K562 (cell line): ENCODE data around the gene PDCL3. TPM values are rescaled to one million over a fixed set of nuclear protein-coding genes. Genes with fewer than 3 reads are reported as not detected.

Experiments used
- ATAC-seq: fragments of 200-7000 bp; cut with Tn5 transposase; 3 replicates; pipeline ENCODE4 v1.9.1; 2020; ENCODE audit warnings: moderate library complexity
- BruUV-seq: library from RNA; stranded (reverse); fragments of 400-500 nt; replicated peaks from 2 replicates; lab custom pipeline; 2021; lab: Mats Ljungman, UMichigan
- CTCF ChIA-PET: fragments of 300-600 bp; formaldehyde crosslinking; extraction: SDS; loops from one replicate; lab custom pipeline; 2021; ENCODE audit warnings: low intra/inter-chr PET ratio; lab: Yijun Ruan, JAX
- POLR2A ChIA-PET: fragments of 300-600, 350-650 bp; sonication (Branson Sonifier 250); formaldehyde crosslinking; extraction: SDS; loops from one replicate; lab custom pipeline; 2021; ENCODE audit warnings: antibody characterized with exemption, inconsistent platforms; lab: Yijun Ruan, JAX
- DNase-seq, 4 experiments: peaks; one replicate each; pipeline versions ENCODE4 v3.0.0 to v3.0.0-alpha.2; 2011 to 2018; ENCODE audit warnings: low spot score in 3 of 4, mixed read lengths in 3 of 4; ENCODE audit errors: extremely low read depth in 1 of 4
- FAIRE-seq: peaks from 2 replicates; lab custom pipeline; 2011; peaks lifted over from hg19 to GRCh38; lab: Jason Lieb, UNC
- H2AFZ ChIP-seq: 2 replicates; pipeline ENCODE4 v1.6.0; 2011; ENCODE audit warnings: low read depth, low read length, control low read depth, inconsistent platforms
- H3K27ac ChIP-seq: fragments of 200-600 bp; 3 replicates; pipeline ENCODE4 v1.8.0; 2011; ENCODE audit warnings: low read depth, mild to moderate bottlenecking, control low read depth, inconsistent platforms, low read length, moderate library complexity, mixed read lengths; ENCODE audit errors: extremely low read depth
- H3K27me3 ChIP-seq, 2 experiments: fragments of 300-600 bp in 1 of 2; 2 replicates in 1 of 2; 3 replicates in 1 of 2; pipeline versions ENCODE4 v1.6.0 to v1.8.0; 2011; ENCODE audit warnings: inconsistent platforms in 2 of 2, low read length in 2 of 2, mild to moderate bottlenecking in 1 of 2, mixed read lengths in 1 of 2, moderate library complexity in 1 of 2; ENCODE audit not compliant: control insufficient read depth in 2 of 2, insufficient read depth in 2 of 2
- H3K36me3 ChIP-seq: fragments of 300-600 bp; 3 replicates; pipeline ENCODE4 v1.8.0; 2011; ENCODE audit warnings: mild to moderate bottlenecking, low read length, inconsistent platforms; ENCODE audit not compliant: control insufficient read depth, insufficient read depth
- H3K4me1 ChIP-seq, 2 experiments: fragments of 200-600 bp in 1 of 2; replicated peaks in 1 of 2; 2 replicates in 1 of 2; 3 replicates in 1 of 2; pipeline versions ENCODE4 v1.5.1 to v1.8.0; 2011; ENCODE audit warnings: inconsistent platforms in 2 of 2, low read length in 2 of 2, mild to moderate bottlenecking in 1 of 2, mixed read lengths in 1 of 2, moderate library complexity in 1 of 2; ENCODE audit not compliant: control insufficient read depth in 2 of 2, insufficient read depth in 2 of 2
- H3K4me2 ChIP-seq: 2 replicates; pipeline ENCODE4 v1.6.1; 2011; ENCODE audit warnings: low read length, control low read depth, inconsistent platforms, mixed read lengths; ENCODE audit not compliant: insufficient read depth
- H3K4me3 ChIP-seq: fragments of 200-600 bp; sonication (generic), shearing (Covaris generic); 2 replicates; pipeline ENCODE4 v1.5.1; 2016; ENCODE audit warnings: control low read depth, inconsistent platforms
- H3K79me2 ChIP-seq: fragments of 200-600 bp; 3 replicates; pipeline ENCODE4 v1.8.0; 2011; ENCODE audit warnings: low read length, inconsistent platforms; ENCODE audit not compliant: control insufficient read depth, insufficient read depth
- H3K9ac ChIP-seq, 2 experiments: 2 replicates each; pipeline versions ENCODE4 v1.6.0 to v1.6.1; 2011; ENCODE audit warnings: low read depth in 2 of 2, low read length in 2 of 2, control low read depth in 1 of 2, inconsistent platforms in 1 of 2, mild to moderate bottlenecking in 1 of 2, mixed read lengths in 1 of 2; ENCODE audit not compliant: insufficient read depth in 1 of 2
- H3K9me1 ChIP-seq: one replicate; pipeline ENCODE4 v1.6.0; 2011; ENCODE audit warnings: inconsistent platforms, mild to moderate bottlenecking, low read length, moderate library complexity; ENCODE audit not compliant: control insufficient read depth, insufficient read depth
- H3K9me3 ChIP-seq: replicated peaks from 2 replicates; pipeline ENCODE4 v1.5.1; 2011; ENCODE audit warnings: low read depth, low read length, inconsistent platforms; ENCODE audit not compliant: control insufficient read depth, insufficient read depth
- H4K20me1 ChIP-seq: replicated peaks from 2 replicates; pipeline ENCODE4 v1.6.1; 2011; ENCODE audit warnings: low read length, inconsistent platforms, mixed read lengths; ENCODE audit not compliant: control insufficient read depth, insufficient read depth
- BRD4 ChIP-seq: fragments of 200-600 bp; sonication (generic); IDR thresholded peaks from 2 replicates; pipeline ENCODE4 v1.6.1; 2017; ENCODE audit warnings: inconsistent platforms
- HCFC1 ChIP-seq: IDR thresholded peaks from 2 replicates; pipeline ENCODE4 v1.6.1; 2012; ENCODE audit warnings: low read depth, low read length, improper control_type of control experiment
- ZNF785 ChIP-seq: fragments of 250-450 bp; sonication (Bioruptor Pico); IDR thresholded peaks from 2 replicates; pipeline ENCODE4 v1.4.0; 2020; ENCODE audit warnings: mild to moderate bottlenecking
- WGBS: fragments of 100-300 bp; shearing (Covaris generic); methylation state at CpG from one replicate; pipeline ENCODE4 v1.1.6; 2016; ENCODE audit warnings: low coverage, mixed read lengths; ENCODE audit not compliant: insufficient coverage; ENCODE audit errors: missing lambda C conversion rate; 5-methylcytosine and 5-hydroxymethylcytosine counted together
- in situ Hi-C: fragments of 300-500 bp; cut with MboI; formaldehyde crosslinking; loops from 4 replicates; pipeline ENCODE4 v1.15.0; 2018; ENCODE audit warnings: inconsistent platforms, mixed read lengths
- intact Hi-C: fragments of 100-400 bp; cut with micrococcal nuclease; formaldehyde crosslinking; loops from 2 replicates; pipeline ENCODE4 v1.14.2; 2022
- polyA plus RNA-seq, 8 experiments: library from polyadenylated mRNA; depleted of rRNA in 4 of 8; stranded (reverse) in 5 of 8; unstranded in 3 of 8; fragments of >200 nt; fragmentation: Nextera tagmentation in 2 of 8; fragmentation: Illumina TruSeq in 1 of 8; extraction: Ambion mirVana in 2 of 8; extraction: Trizol in 1 of 8; gene quantifications; 2 replicates each; pipeline versions ENCODE4 v1.2.1 to v1.2.3, GENCODE V29; 2011 to 2014; ENCODE audit warnings: inconsistent platforms in 1 of 8, missing spikeins in 1 of 8
- total RNA-seq, 7 experiments: library from RNA; depleted of rRNA in 6 of 7; stranded (reverse); fragments of >200 nt in 6 of 7; fragmentation: Illumina TruSeq in 2 of 7; extraction: Trizol in 2 of 7; gene quantifications; 2 replicates each; pipeline versions ENCODE4 v1.2.1 to v1.2.3, GENCODE V29; 2011 to 2021; ENCODE audit warnings: low replicate concordance in 1 of 7
- TF ChIP-seq, protein P1 (sequence below): sonication (generic); formaldehyde crosslinking; IDR thresholded peaks from 2 replicates; pipeline ENCODE4 v1.8.1; 2023; ENCODE audit warnings: missing genetic modification reagents, mild to moderate bottlenecking, borderline replicate concordance

Gene PDCL3
- total and polyA plus RNA-seq, 9 of the 15 experiments (the other 6 are each of a cell fraction or from before 2014, with no cell fraction given): 16.6 to 76.7 (median 26.9) TPM

GRCh38 chr2:100623930-100624329 lies 61.1 kb downstream of the PDCL3 start:
- no peak overlapping the region for H3K4me2 ChIP-seq
- FAIRE-seq (no peak), DNase-seq (no peak), ATAC-seq (no peak)
- H3K4me1 ChIP-seq: no peaks in the 10 kb centered on the region; a peak in 1 of 5 replicates
- no peaks in the 10 kb centered on the region for H3K9me3 ChIP-seq
- no peak overlapping the region for H3K4me3 ChIP-seq
- no peak overlapping the region for H2AFZ ChIP-seq
- H3K36me3 ChIP-seq: no peaks in the 10 kb centered on the region
- no peak overlapping the region for H3K27ac ChIP-seq
- no peak overlapping the region for H3K9ac ChIP-seq
- H3K9me1 ChIP-seq: no peaks in the 10 kb centered on the region
- ChIA-PET POLR2A (interaction anchor here (0.6 kb wide), 1 partner anchor 350 kb away, joined by 4 read pairs; no protein-coding TSS in a partner anchor), CTCF (no interaction called here)
- H3K27me3 ChIP-seq: peaks cover 17 to 60% of the 10 kb centered on the region in 2 experiments
- TF ChIP-seq HCFC1: no peak
- TF ChIP-seq, protein P1, sequence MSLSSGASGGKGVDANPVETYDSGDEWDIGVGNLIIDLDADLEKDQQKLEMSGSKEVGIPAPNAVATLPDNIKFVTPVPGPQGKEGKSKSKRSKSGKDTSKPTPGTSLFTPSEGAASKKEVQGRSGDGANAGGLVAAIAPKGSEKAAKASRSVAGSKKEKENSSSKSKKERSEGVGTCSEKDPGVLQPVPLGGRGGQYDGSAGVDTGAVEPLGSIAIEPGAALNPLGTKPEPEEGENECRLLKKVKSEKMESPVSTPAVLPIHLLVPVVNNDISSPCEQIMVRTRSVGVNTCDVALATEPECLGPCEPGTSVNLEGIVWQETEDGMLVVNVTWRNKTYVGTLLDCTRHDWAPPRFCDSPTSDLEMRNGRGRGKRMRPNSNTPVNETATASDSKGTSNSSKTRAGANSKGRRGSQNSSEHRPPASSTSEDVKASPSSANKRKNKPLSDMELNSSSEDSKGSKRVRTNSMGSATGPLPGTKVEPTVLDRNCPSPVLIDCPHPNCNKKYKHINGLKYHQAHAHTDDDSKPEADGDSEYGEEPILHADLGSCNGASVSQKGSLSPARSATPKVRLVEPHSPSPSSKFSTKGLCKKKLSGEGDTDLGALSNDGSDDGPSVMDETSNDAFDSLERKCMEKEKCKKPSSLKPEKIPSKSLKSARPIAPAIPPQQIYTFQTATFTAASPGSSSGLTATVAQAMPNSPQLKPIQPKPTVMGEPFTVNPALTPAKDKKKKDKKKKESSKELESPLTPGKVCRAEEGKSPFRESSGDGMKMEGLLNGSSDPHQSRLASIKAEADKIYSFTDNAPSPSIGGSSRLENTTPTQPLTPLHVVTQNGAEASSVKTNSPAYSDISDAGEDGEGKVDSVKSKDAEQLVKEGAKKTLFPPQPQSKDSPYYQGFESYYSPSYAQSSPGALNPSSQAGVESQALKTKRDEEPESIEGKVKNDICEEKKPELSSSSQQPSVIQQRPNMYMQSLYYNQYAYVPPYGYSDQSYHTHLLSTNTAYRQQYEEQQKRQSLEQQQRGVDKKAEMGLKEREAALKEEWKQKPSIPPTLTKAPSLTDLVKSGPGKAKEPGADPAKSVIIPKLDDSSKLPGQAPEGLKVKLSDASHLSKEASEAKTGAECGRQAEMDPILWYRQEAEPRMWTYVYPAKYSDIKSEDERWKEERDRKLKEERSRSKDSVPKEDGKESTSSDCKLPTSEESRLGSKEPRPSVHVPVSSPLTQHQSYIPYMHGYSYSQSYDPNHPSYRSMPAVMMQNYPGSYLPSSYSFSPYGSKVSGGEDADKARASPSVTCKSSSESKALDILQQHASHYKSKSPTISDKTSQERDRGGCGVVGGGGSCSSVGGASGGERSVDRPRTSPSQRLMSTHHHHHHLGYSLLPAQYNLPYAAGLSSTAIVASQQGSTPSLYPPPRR (CRISPR knock-in tag): no peak
- no peak for TF ChIP-seq ZNF785 (CRISPR knock-in tag)
- no peak for TF ChIP-seq BRD4
- no peaks in the 10 kb centered on the region for H4K20me1 ChIP-seq
- 0% methylated on average over 2 of the region's 2 CpGs for WGBS
- no peaks in the 10 kb centered on the region for H3K79me2 ChIP-seq
- in situ Hi-C loops (no loop called here), intact Hi-C loops (no loop called here)
- BruUV-seq: no TSS peak
